ENCODE measurements around the gene ITPA.
"Not testable (repeated sequence)": the region's sequence is repeated elsewhere in the genome, so short reads cannot be mapped to it uniquely, and the experiment has no call there.

The ITPA gene

GRCh38 chr20:3203315-3204123 is 5.8 kb upstream of the ITPA start:
- peak; percentile 38 to 47 for DNase-seq

DNA sequence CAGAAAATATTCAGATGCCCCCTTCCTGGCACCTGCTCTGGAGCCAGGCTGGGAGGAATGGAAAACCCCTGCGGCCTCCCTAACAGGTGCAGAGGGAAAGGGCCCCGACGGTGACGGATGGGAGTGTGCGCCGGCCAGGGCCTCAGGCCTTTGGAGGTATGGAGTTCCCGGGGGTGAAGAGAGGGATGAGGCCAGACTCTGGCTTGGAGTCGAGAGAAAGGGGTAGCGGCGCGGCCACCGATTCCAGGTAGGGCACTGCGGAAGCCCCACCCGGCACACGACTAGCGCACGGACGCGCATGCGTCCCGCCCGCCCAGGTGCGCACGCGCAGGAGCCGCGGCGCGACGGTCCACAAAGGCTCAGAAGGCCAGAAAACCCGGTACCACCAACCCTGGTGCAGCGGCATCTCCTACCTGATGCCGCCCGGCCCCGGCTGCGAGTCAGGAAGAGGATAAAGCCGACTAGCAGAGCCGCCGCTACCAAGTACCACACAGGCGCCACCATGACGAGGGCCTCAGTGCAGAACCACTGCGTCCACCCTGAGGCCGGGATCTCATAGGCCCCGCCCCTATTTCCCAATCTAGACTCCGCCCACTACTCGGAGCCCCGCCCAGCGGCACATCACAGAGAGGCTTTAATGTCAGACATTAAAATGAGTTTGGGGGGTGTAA is 5.0 kb upstream of the ITPA start, which contains the start of gene DDRGK1:
DDRGK1 (minus strand) TSS at position 559 of the 671 bp plus-strand sequence; CDS start at position 504, 55 bp downstream.
- DNase-seq: peak; percentile 93 to 96

DNA sequence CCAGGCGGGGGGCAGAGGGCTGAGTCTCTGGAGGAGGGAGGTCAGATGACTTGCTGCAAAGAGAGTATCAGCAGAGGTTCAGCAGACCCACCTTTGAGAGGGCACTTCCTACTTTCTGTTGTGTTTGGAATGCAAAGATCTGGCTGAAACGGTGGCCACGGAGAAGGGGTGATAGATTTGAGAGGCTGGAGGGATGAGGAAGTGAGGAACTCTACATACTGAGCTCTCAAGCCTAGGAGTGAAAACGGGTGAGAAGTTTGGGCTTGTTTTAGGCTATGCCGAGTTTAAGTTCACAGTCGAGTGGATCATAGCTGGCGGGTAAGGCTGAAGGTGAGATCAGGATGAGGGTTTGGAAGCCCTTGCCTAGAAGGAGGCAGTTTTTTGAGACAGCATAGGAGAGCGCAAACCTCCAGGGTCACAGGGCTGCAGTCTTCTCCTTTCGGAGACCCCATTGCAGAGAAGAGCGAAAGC is 477 bp upstream of the ITPA start:
- DNase-seq: no peak

DNA sequence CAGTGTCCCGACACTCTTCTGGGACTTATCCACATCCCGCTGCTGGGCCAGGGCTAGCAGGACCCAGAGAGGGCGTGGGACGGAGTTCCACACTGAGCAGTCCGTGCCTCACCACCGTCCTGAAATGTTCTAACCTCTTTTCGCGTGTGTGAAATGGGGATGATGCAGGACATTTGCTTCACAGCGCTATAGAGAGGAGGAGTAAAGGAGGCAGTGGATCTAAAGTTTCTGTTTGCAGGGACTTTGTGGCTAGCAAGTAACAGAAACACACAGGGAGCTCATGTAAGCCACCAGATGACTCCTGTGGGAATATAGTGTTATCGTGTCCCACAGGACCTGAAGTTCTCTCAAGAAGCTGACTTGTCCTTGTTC is 634 bp downstream of the ITPA start:
- peak in 1 of 2 donors; percentile 18 for DNase-seq

DNA sequence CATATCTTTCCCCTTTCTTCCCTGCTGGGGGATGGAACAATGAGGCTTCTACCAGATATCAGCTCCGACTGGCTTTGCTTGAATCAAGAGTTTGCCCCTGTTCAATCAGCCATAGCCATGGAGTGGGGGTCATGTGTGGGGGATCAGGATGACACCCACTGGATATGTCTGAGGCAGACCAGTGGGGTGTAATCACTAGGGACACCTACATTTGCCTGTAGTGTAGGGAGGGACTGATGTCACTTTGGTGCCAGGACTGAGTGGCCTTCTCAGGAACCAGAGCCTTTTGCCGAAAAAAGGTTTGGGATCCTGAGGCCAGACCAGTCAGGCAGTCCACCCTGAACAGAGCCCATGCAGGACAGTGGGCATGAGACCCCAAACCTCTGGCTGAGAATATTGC is 1.0 kb downstream of the ITPA start:
- DNase-seq: no peak

DNA sequence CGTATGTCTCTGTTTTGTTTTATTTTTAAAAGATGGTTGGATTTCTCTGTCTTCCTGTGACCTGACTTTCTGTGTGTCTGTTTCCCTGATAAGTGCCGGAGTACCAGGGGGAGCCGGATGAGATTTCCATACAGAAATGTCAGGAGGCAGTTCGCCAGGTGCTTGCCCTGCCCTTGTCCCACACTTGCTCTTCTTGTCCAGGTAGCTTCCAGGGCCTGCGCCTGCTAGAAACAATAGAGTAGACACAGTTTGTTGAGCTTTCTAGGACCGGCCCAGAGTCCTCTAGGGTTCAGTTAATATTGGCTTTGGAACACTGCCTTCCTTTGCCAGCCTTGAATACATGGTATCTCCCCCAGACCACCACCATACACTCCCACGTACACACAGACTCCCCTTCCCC is 3.9 kb downstream of the ITPA start:
- no peak for DNase-seq

- not testable (repeated sequence) for DNase-seq
These were observed 6.1 kb downstream of the ITPA start for GRCh38 chr20:3215359-3215917.

DNA sequence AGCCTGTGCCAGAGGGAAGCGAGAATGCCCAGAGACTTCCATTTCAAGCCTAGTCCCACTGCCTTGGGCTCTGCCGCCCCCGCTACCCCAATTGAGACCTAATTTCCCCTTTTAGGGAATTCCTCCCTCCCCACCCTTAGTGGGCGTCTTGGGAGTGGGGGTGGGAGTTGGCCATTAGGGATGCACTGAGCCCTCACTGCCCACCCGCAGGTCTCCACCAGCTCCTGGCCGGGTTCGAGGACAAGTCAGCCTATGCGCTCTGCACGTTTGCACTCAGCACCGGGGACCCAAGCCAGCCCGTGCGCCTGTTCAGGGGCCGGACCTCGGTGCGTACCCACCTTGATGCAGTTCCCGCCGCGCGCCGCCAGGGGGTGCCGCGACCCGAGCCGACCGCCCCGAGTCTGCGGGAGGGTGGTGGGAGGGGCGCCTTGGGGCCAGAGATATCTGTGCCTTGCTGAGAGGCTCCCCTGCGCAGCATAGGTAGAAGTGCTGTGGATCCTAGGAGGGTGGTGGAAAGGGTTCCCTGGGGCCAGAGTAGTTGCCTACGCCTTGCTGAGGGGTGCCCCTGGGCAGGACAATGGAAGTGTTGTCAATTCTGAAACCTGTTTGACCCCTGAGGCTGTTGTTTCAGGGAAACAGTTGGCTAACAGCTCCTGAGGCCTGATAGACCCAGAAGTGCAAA is 9.2 kb downstream of the ITPA start:
- DNase-seq: peak; percentile 82 to 84

GRCh38 chr20:3221398-3222226 is 12.3 kb downstream of the ITPA start:
- no peak for DNase-seq

GRCh38 chr20:3222635-3223600 is 13.6 kb downstream of the ITPA start:
- no peak for DNase-seq

DNA sequence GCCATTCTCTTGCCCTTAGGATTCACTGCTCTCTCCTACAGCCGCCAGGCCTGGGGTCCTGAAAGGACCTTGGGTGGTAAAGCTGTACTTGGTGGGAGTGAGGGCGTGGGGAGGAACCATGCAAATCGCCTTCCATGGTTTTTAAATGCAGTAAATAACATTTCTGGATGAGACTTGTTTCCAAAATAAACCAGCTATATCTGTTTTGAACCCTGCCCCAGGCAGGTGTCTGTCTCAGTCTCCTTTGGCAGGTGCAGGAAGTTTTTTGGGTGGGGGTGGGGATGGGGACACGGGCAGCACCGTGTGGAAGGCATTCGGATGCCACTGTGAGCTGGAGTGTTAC is 14.3 kb downstream of the ITPA start:
- DNase-seq: no peak

DNA sequence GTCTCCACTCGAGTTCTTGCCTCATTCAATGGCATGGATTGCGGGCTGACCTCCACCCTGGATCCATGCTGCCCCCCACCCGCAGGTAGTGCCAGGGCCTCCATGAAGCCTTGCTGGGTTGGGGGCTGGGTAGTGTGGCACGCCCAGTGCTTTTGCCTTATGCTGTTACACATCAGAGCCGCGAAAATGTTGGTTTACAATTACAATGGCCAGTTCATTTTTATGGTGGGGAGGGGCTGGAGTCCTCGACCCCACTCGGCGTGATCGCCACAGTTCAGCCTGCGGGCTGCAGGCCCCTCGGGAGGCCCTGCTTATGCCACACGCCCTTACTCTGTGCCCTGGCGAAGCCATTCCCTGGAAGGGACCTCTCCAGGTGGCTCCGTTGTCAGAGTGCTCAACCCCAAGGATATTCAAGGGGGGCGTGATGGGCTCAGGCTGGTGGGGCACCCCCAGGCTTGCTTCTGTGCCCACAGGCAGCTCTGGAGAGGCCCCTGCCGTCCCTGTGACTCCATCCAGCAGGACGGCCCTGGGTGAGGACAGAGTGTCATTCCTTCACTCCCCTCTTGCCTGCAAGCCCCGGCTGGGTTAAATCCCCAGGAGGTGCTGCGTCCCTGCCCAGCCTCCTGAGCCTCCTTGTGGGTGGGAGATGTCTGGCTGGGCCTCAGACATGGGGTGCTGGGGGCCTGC is 14.8 kb downstream of the ITPA start:
- DNase-seq: no peak

DNA sequence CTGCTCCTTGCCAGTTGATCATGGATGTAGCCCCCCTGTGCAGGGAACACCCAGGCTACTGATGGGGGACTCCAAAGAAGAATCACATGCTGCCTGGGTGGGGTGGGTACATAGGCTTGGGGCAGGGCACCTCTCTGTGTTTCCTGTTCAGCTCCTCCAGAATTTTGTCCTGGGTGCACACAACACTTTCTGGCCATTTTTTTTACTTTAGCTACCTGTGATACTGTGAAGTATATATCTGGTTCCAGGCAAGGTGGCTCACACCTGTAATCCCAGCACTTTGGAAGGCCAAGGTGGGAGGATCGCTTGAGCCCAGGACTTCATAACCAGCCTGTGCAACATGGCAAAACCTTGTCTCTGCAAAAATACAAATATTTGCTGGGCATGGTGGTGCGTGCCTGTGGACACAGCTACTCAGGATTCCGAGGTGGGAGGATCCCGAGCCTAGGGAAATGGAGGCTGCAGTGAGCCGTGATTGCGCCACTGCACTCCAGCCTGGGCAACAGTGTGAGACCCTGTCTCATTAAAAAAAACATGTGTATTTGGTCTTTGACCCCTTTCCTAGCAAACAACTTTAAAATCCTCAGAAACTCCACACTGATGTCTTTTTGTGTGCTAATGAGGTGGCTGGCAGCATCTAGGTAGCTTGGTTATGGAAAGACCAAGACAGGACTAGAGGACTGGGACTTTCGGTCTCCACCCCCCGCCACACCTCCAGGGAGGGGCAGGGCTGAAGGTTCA is 15.6 kb downstream of the ITPA start:
- no peak for DNase-seq

DNA sequence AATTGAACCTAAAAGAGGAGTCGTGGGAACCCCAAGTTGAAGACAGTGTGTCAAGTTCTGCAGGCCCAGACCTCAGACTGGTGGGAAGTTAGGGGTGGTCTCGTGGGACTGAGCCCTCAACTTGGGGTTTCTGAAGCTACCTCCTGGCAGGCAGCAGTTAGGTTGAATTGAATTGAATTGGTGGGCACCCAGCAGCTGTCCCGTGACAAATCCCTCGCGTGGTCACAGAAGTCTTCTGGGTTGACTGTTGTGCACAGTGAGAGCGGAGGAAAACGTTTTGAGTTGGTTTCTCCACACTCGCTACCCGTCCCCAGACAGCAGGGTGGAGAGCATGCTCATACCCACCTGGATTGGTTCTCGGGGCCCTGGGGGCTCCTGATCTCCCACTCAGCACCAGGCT is 16.8 kb downstream of the ITPA start:
- DNase-seq: no peak

GRCh38 chr20:3226864-3227263 is 17.6 kb downstream of the ITPA start:
- DNase-seq: no peak

DNA sequence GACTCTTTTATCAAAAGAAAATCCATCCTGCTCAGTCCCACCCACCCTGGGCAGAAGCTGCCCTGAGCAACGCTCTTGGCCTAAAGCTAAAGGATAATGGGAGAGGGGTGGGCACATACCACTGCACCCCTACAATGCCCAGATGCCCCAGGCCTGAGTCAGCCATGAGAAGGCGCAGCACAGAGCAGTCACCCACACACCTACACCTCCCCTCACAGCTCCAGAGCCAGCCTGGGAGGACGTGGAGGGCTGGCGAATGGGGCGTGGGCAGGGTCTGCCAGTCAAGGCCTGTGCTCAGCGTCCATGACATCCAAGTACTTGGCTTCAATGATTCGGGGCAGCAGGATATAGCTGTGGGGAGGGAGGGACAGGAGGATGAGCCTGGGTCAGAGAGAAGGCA is 18.2 kb downstream of the ITPA start:
- DNase-seq: no peak

GRCh38 chr20:3227936-3228749 is 18.8 kb downstream of the ITPA start:
- no peak for DNase-seq

GRCh38 chr20:3228750-3229032 is 19.4 kb downstream of the ITPA start:
- no peak for DNase-seq

DNA sequence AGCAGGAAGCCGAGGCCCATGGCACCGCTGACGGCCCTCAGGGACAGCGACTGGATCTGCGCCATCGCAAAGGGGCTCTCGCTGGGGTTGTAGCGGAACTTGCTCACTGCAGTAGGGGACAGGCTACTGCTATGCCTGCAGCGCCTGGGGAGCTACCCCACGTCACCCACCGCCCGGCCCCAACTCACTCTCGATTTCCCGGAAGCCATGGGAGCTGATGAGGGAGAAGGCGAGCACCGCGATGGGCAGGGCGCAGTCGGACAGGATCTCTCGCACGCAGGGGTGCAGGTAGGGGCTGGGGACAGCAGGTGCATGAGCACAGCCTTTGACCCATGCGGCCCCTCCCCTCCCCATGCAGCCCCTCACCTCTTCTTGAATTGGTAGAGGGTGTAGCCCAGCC is 19.9 kb downstream of the ITPA start:
- no peak for DNase-seq

Measured in stimulated activated CD4-positive, alpha-beta T cell treated with anti-CD3 and anti-CD28 coated beads, Interleukin-2, amount 100 ng/mL, for 24 hours (primary cell).